Pancreas (tissue), 10 donors: Measurements from ENCODE around the gene TRIM4. TPM values are rescaled to one million over a fixed set of nuclear protein-coding genes. Genes with fewer than 3 reads are reported as not detected.

Source experiments
- ATAC-seq, 4 donors: fragments of 200-7000 bp; cut with Tn5 transposase; one replicate each; pipeline versions ENCODE4 v1.8.0 to v1.9.1; 2020; ENCODE audit warnings: mild to moderate bottlenecking in 4 of 4, moderate library complexity in 4 of 4
- DNase-seq, 6 donors: peaks; one replicate each; pipeline ENCODE4 v3.0.0-alpha.2; 2020
- FAIRE-seq: peaks from 2 replicates; lab custom pipeline; 2012; peaks lifted over from hg19 to GRCh38; lab: Jason Lieb, UNC
- H3K27ac ChIP-seq, 4 donors: fragments of 200-600 bp; sonication (generic); 1 replicate in 3 of 4; 2 replicates in 1 of 4; pipeline versions ENCODE4 v1.5.0 to v1.8.0; 2020
- H3K27me3 ChIP-seq, 4 donors: fragments of 200-600 bp; one replicate each; pipeline ENCODE4 v1.8.0; 2021
- H3K36me3 ChIP-seq, 3 donors: fragments of 200-600 bp; sonication (generic) in 1 of 3; one replicate each; pipeline versions ENCODE4 v1.5.0 to v1.8.0; 2020 to 2021
- H3K4me1 ChIP-seq, 3 donors: fragments of 200-600 bp; one replicate each; pipeline ENCODE4 v1.8.0; 2021
- H3K4me3 ChIP-seq, 4 donors: fragments of 200-600 bp; sonication (generic) in 2 of 4; one replicate each; pipeline versions ENCODE4 v1.5.0 to v1.8.0; 2020 to 2021
- H3K9me3 ChIP-seq, 4 donors: fragments of 200-600 bp; one replicate each; pipeline ENCODE4 v1.8.0; 2021
- WGBS, 2 donors: extraction: QIAGEN DNeasy Blood & Tissue Kit; methylation state at CpG; one replicate each; pipeline ENCODE4 v1.1.7; 2013; 5-methylcytosine and 5-hydroxymethylcytosine counted together
- intact Hi-C, 3 donors: fragments of 100-400 bp; cut with DNase I; formaldehyde crosslinking; loops; one replicate each; pipeline versions ENCODE4 v1.11.1 to v1.14.2; 2022
- polyA plus RNA-seq, 2 donors: library from polyadenylated mRNA; stranded (reverse); fragments of 200-250 nt; gene quantifications; one replicate each; pipeline ENCODE4 v1.2.3, GENCODE V29; 2013
- total RNA-seq, 6 donors: library from RNA; stranded (reverse); fragmentation: NEBNext Ultra II Directional in 4 of 6; extraction: Animal tissue kit (Norgen Biotek cat#: 25700) in 4 of 6; gene quantifications; one replicate each; pipeline versions ENCODE4 v1.2.1 to v1.2.4, GENCODE V29; 2021 to 2023
- TF ChIP-seq, protein P1 (sequence below), 4 donors: fragments of 200-600 bp; sonication (generic) in 3 of 4; IDR thresholded peaks; one replicate each; pipeline versions ENCODE4 v1.5.0 to v1.8.0; 2021; ENCODE audit warnings: antibody characterized with exemption in 4 of 4
- donor health status: healthy with polysubstance abuse.
- donor health status: DM: no; HTN: no; CAD: no; lungs with moderate emphysema.
- donor health status: DM: no; HTN: no; CAD: no.
- donor health status: control.
- donor health status: control.
- donor health status: Bipolar disorder and iron deficiency.
- donor health status: DM: yes; HTN: yes; CAD: no.
- donor health status: DM: no; HTN: no; CAD: no.
- donor health status: DM: no; HTN: no; CAD: no.
- donor health status: DM: yes; HTN: yes; CAD: no.

Gene TRIM4
- total and polyA plus RNA-seq, 8 donors, result 9.4 to 18.6 (median 15.7) TPM

DNA sequence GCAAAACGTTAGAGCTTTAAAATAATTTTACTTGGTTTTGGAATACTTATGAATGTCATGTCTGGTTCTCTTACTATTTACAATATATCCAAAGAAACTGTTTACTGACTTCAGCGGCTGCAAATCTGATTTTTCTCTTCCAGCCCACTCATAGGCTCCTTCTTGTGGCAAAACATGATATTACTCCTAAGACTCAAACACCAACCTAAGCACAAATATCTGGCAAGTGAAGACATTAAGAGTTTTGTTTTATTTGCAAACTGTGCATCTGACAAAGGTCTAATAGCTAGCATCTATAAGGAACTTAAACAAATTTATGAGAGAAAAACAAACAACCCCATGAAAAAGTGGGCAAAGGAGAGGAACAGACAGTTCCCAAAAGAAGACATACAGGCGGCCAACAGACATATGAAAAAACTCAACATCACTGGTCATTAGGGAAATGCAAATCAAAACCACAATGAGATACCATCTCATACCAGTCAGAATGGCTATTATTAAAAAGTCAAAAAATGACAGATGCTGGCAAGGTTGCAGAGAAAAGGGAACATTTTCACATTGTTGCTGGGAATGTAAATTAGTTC lies 30.4 kb upstream of the TRIM4 start:
- Histone ChIP-seq H3K4me1 (no peaks in the 10 kb centered on the region), H3K36me3 (no peaks in the 10 kb centered on the region), H3K27me3 (no peaks in the 10 kb centered on the region), H3K9me3 (no peaks in the 10 kb centered on the region), H3K27ac (no peak overlapping the region), H3K4me3 (no peak overlapping the region)
- TF ChIP-seq, protein P1, sequence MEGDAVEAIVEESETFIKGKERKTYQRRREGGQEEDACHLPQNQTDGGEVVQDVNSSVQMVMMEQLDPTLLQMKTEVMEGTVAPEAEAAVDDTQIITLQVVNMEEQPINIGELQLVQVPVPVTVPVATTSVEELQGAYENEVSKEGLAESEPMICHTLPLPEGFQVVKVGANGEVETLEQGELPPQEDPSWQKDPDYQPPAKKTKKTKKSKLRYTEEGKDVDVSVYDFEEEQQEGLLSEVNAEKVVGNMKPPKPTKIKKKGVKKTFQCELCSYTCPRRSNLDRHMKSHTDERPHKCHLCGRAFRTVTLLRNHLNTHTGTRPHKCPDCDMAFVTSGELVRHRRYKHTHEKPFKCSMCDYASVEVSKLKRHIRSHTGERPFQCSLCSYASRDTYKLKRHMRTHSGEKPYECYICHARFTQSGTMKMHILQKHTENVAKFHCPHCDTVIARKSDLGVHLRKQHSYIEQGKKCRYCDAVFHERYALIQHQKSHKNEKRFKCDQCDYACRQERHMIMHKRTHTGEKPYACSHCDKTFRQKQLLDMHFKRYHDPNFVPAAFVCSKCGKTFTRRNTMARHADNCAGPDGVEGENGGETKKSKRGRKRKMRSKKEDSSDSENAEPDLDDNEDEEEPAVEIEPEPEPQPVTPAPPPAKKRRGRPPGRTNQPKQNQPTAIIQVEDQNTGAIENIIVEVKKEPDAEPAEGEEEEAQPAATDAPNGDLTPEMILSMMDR (IDR thresholded peaks at IDR 0.05), result peak in 1 of 4 donors; percentile 12
- ATAC-seq (no peak), FAIRE-seq (no peak), DNase-seq (no peak)
- intact Hi-C loops, result no loop called here
- WGBS, 2 donors, result 43 to 48% methylated on average over 3 of the region's 3 CpGs

DNA sequence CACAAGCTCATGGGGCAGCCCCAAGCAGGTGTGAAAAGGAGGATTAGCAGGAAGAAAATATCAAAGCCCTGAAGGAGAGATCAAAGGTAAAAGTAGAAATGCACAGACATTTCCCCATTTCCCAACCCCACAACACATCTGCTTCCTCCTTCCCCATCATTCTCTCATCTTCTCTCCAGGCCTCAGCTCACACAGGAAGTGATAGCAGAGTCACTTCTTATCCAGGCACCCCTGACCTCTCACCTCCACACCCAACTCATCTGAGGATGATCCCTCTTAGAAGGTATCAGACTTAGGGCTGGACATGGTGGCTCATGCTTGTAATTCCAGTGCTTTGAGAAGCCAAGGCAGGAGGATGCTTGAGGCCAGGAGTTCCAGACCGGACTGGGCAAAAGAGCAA lies 28.3 kb upstream of the TRIM4 start:
- intact Hi-C loops, result no loop called here

DNA sequence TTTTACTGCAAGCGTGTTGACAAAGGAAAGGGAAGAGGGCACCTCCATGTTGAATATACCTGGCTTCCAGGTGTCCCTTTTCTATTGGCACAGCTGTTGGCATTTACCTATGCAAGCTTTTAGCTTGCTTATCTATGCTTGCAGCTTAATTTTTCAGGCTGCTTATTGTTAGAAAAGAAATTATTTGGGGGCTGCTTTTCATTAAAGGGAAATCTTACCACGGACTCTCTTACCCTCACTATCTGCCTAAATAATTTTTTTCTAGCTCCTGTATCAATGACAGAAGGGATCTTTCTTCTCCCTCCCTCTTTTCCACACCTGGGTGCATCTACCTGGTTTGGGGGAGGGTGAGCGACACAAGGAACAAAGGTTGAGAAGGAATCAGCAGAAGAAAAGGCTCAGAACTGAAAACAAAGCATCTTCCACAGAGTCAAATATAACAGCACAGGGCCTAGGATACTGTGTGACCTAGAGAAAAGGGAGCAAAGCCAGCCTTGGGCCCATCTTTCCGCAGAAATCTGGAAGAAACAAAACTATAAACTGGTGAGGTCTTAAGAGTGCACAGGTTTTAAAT lies 25.3 kb upstream of the TRIM4 start:
- Histone ChIP-seq H3K4me3 (no peak overlapping the region), H3K4me1 (no peaks in the 10 kb centered on the region), H3K27me3 (no peaks in the 10 kb centered on the region), H3K27ac (no peak overlapping the region), H3K36me3 (no peaks in the 10 kb centered on the region), H3K9me3 (no peaks in the 10 kb centered on the region)
- DNase-seq, result no peak
- ATAC-seq, result no peak
- WGBS, 2 donors, result 65 to 69% methylated on average over 4 of the region's 4 CpGs
- TF ChIP-seq, protein P1 (IDR thresholded peaks at IDR 0.05), result no peak
- intact Hi-C loops, result no loop called here
- FAIRE-seq, result no peak

More for the DNA sequence above, 28.3 kb upstream of the TRIM4 start:
- ATAC-seq (no peak), FAIRE-seq (no peak), DNase-seq (no peak)
- H3K9me3 ChIP-seq, result no peaks in the 10 kb centered on the region
- H3K4me1 ChIP-seq, result no peaks in the 10 kb centered on the region
- no peak overlapping the region for H3K27ac ChIP-seq
- no peaks in the 10 kb centered on the region for H3K36me3 ChIP-seq
- TF ChIP-seq, protein P1 (IDR thresholded peaks at IDR 0.05), result no peak
- no peak overlapping the region for H3K4me3 ChIP-seq
- H3K27me3 ChIP-seq, result no peaks in the 10 kb centered on the region
- WGBS, 2 donors, result 79 to 84% methylated on average over 1 of the region's 1 CpG

DNA sequence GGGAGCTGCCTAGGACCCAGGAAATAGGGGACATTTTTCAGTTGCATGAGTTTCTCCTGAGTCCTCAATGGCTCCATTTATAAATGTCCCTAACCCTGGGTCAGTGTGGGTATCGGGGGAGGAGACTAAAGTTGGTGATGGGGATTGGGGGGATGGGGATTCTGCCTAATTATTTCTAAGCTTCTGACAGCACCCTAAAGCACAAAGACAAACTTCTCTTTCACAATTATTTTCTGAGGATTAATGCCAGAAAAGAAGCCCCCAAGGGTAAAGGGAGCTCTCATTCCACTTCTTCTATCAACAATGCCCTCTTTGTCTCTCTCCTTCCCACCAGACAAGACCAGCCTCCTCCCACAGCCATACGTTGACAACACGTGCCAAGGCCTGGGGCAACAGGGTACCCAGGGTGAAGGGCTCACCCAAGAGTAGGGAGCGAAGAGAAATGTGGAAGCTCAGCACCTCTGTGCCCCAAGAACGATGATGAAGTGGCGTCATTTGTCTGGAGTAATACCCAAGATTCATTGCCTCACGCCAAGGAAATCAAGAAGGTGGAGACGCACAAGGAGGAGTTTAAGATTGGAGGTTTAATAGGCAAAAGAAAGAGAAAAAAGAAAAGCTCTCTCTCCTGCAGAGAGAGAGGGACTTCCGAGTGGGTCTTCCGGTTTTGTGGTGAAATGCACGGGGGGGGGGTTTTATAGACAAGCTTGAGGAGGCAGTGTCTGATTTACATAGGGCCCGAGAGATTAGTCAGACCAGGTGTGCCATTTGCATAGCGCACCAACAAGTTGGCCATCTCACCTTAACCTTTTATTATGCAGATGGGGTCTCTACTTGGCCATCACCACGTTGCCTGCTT lies 24.5 kb upstream of the TRIM4 start:
- H3K27ac ChIP-seq, result no peak overlapping the region
- no peak for FAIRE-seq

More for the DNA sequence above, 24.5 kb upstream of the TRIM4 start:
- H3K27me3 ChIP-seq, result no peaks in the 10 kb centered on the region
- intact Hi-C loops, result no loop called here
- DNase-seq, result no peak
- H3K4me1 ChIP-seq, result no peaks in the 10 kb centered on the region
- WGBS, 2 donors, result 55 to 61% methylated on average over 14 of the region's 14 CpGs
- no peaks in the 10 kb centered on the region for H3K36me3 ChIP-seq
- no peak overlapping the region for H3K4me3 ChIP-seq
- TF ChIP-seq, protein P1 (IDR thresholded peaks at IDR 0.05), result no peak
- ATAC-seq, result no peak
- no peaks in the 10 kb centered on the region for H3K9me3 ChIP-seq
